Islet precursor cell (in vitro differentiated cells): ENCODE measurements around the gene DIS3.
"Not testable (repeated sequence)": the region's sequence is repeated elsewhere in the genome, so short reads cannot be mapped to it uniquely, and the experiment has no call there.

ENCODE experiments used
- DNase-seq: peaks from one replicate; pipeline ENCODE4 v3.0.0-alpha.2; 2018

Gene DIS3

GRCh38 chr13:72745260-72745659, 36.4 kb downstream of the DIS3 start:
- no peak for DNase-seq

DNA sequence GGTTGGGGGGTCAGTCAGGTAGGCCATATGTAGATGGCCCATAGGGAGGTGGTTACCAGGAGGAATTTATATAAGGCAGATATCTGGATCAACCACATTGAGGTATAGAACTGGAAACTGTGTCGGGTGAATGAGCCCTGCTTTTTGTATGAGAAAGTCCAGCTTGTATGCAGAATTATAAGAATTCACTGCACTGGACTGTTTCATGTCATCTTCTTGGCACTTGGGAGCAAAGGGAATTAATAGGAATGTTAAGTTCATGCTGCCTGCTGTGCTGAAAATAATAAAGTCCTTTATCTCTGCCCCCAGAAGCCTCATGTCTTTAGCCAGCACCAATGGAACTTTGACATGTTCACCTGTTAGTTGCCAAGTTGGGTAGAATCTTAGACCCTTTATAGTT, 41.7 kb downstream of the DIS3 start:
- no peak for DNase-seq

GRCh38 chr13:72737033-72737432, 44.7 kb downstream of the DIS3 start:
- DNase-seq = no peak

DNA sequence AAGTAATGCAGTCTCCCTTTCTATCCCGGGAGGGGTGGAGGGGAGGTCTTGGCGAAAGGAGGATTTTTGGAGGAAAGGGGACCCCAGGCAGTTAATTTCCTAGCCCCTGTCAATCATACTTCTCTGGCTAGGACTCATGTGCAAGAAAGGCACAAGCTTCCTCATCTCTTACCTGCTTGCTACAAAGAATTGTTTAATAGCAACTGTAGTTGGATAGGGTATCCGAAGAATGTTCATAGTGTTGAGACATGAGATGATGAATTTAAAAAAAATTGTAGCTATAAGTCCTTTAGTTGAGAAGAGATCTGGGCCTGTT, 53.5 kb downstream of the DIS3 start:
- DNase-seq = no peak

DNA sequence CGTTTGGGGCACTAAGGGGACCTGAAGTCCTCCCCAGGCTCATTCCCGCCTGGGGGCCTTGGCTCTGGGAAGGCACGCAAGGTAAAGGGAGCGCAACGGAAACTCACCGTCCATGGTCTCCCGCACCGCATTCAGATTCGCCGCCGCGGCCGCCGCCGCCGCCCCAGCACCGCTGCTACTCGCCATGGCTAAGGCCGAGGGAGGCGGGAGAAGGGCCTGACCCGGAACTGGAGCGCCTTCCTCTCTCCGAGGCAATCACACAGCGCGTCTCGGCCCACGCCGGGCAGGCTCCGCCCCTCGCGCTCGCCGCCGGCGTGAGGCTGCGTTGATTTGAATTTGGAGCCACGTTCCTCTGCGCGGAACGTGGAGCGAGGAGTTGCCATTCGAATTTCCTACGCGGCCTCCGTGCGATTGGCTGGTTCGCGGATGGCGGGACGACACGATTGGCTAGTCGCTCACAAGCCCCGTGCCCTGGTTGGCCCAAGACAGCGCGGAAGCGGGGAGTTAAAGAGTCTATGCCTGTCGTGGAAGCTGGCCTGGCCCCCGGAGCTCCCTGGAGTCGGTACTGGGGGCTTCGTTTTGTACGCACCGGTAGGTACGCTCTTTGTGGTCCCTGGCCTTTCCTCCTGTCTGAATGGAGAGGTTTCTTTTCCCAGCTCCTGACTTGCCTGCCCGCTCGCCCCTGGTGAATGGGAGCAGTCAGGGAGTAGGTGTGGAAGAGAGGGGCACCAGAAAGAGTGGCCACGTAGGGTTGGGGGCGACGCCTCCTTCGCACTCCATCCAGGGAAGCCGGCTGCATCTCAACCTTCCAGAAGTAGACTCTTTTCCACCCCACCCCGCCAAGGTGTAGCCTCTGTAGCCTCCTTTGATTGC, 54.0 kb downstream of the DIS3 start, which contains the start of the genes BORA and MZT1:
TSS of gene BORA (plus strand) at position 507 of the 873 bp plus-strand sequence. CDS start 1,018 bp downstream, outside the sequence.
TSS of gene MZT1 (minus strand) at position 213 of the 873 bp plus-strand sequence. CDS start at position 186, 27 bp downstream.
- DNase-seq = peak; percentile 99

DNA sequence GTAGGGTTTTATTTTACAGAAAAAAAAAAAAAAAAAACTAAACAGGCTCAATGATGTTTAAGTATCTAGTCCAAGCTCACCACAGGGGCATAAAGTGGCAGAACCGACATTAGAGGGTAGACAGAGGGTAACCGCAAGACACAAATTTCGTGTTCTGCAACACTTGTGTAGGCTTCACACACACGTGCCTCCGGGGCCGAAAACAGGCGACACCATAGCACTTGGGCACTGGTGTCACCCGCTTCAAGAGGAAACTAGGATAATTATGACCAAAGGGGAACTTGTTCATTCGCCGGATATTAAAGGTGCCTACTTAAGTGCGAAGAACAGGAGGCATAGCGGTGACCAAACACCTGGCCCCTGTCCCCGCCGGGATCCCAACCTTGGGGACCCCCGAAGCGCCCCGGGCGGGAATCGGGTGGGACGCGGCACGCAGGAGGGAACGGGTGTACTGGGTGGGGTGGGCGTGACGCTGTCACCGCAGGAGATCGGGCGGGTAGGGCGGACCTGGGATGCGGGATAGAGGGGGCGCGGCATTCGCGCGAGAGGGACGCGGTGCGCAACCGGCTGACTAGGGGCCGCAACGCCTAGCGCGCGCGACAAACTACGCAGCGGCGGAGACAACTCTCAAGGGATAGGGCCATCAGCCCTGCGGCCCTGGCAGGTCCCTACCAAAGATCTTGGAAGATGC, 54.8 kb downstream of the DIS3 start:
- peak; percentile 47 for DNase-seq

DNA sequence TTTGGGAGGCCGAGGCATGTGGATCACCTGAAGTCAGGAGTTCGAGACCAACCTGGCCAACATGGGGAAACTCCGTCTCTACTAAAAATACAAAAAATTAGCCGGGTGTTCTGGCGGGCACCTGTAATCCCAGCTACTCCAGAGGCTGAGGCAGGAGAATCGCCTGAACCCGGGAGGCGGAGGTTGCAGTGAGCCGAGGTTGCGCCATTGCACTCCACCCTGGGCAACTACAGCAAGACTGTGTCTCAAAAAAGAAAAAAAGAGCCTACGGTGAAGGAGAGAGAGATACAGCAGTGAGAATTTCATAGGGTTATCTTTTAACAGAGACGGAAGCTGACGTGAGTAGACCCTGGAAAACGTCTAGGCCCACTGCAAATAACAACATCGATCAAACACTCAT, 55.5 kb downstream of the DIS3 start:
- DNase-seq = not testable (repeated sequence)

GRCh38 chr13:72716776-72717175, 64.9 kb downstream of the DIS3 start:
- no peak for DNase-seq
